Measurements from ENCODE around the gene KLHL10. TPM values are rescaled to one million over a fixed set of nuclear protein-coding genes. Genes with fewer than 3 reads are reported as not detected.

KLHL10 gene
- total RNA-seq, 2 donors from 2014 or later, result 0.15 TPM; not detected in 1

- no peaks in the 10 kb centered on the region for H3K9me3 ChIP-seq (ENCODE audit: control insufficient read depth, low read length)
- Mint-ChIP-seq H3K4me3 (peak within 1 kb of the TSS; percentile 79), H3K27ac (peak within 1 kb of the TSS; percentile 88), H3K4me1 (peaks cover 13% of the 10 kb centered on the region), H3K9me3 (no peaks in the 10 kb centered on the region), H3K36me3 (ENCODE audit: low read depth) (peaks cover 6% of the 10 kb centered on the region), H3K27me3 (ENCODE audit: insufficient read depth) (peaks cover 12% of the 10 kb centered on the region)
- peak; percentile 95 for DNase-seq
- H3K27me3 ChIP-seq (ENCODE audit: control insufficient read depth, insufficient read depth, low read length, poor library complexity, severe bottlenecking), result no peaks in the 10 kb centered on the region
- H3K4me3 ChIP-seq (ENCODE audit: low read length), result peak within 1 kb of the TSS; percentile 87
- H3K9ac ChIP-seq (ENCODE audit: extremely low read depth, low read length, poor library complexity, severe bottlenecking), result peak within 1 kb of the TSS; percentile 62
- H3K36me3 ChIP-seq (ENCODE audit: control insufficient read depth, insufficient read depth, low read length), result peaks cover 1% of the 10 kb centered on the region
- WGBS, 2 experiments (ENCODE audit: insufficient coverage in 1 of 2, insufficient read length in 1 of 2), result 0% methylated on average over 35 to 96 of the region's 96 CpGs
- TF ChIP-seq, protein P1, sequence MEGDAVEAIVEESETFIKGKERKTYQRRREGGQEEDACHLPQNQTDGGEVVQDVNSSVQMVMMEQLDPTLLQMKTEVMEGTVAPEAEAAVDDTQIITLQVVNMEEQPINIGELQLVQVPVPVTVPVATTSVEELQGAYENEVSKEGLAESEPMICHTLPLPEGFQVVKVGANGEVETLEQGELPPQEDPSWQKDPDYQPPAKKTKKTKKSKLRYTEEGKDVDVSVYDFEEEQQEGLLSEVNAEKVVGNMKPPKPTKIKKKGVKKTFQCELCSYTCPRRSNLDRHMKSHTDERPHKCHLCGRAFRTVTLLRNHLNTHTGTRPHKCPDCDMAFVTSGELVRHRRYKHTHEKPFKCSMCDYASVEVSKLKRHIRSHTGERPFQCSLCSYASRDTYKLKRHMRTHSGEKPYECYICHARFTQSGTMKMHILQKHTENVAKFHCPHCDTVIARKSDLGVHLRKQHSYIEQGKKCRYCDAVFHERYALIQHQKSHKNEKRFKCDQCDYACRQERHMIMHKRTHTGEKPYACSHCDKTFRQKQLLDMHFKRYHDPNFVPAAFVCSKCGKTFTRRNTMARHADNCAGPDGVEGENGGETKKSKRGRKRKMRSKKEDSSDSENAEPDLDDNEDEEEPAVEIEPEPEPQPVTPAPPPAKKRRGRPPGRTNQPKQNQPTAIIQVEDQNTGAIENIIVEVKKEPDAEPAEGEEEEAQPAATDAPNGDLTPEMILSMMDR (conservative IDR thresholded peaks at IDR 0.05), result peak; percentile 83
- H3K4me1 ChIP-seq (ENCODE audit: control insufficient read depth, insufficient read depth, low read length), result no peaks in the 10 kb centered on the region
- H3K27ac ChIP-seq (ENCODE audit: low read depth, low read length), result peak within 1 kb of the TSS; percentile 83
Measured at GRCh38 chr17:41811549-41812380, 25.9 kb upstream of the KLHL10 start, which contains the start of gene P3H4. Gene P3H4, minus strand, starts transcription at chr17:41811949. Its CDS starts 34 bp downstream, at chr17:41811915.

DNA sequence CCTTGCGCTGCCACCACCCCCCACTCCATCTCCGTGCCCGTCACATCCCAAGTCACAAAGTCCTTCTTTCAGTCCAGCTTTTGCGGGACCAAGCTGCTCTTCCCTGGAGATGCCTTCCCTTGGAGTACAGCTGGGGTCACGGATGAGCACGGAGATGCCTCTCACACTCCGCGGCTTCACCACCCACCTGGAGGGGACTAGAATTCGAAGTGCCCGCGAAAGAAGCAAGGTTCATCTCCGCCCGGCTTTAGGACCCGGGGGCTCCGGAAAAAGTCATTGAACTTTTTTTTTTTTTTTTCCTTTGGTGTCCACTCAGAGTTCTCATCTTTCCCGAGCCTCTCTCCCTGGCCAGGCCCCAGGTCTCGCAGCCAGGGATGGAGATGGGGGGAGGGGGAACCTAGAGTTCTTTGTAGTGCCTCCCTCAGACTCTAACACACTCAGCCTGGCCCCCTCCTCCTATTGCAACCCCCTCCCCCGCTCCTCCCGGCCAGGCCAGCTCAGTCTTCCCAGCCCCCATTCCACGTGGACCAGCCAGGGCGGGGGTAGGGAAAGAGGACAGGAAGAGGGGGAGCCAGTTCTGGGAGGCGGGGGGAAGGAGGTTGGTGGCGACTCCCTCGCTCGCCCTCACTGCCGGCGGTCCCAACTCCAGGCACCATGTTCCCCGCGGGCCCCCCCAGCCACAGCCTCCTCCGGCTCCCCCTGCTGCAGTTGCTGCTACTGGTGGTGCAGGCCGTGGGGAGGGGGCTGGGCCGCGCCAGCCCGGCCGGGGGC, 25.1 kb upstream of the KLHL10 start, which contains the start of gene FKBP10:
Gene FKBP10 (plus strand): TSS at position 624 of the 771 bp plus-strand sequence. CDS start 31 bp downstream, at position 655.
- TF ChIP-seq, protein P1 (conservative IDR thresholded peaks at IDR 0.05), result no peak
- Histone ChIP-seq H3K4me1 (ENCODE audit: control insufficient read depth, insufficient read depth, low read length) (no peaks in the 10 kb centered on the region), H3K27me3 (ENCODE audit: control insufficient read depth, insufficient read depth, low read length, poor library complexity, severe bottlenecking) (no peaks in the 10 kb centered on the region), H3K27ac (ENCODE audit: low read depth, low read length) (peak within 1 kb of the TSS; percentile 83), H3K4me3 (ENCODE audit: low read length) (peak within 1 kb of the TSS; percentile 87), H3K9me3 (ENCODE audit: control insufficient read depth, low read length) (no peaks in the 10 kb centered on the region), H3K36me3 (ENCODE audit: control insufficient read depth, insufficient read depth, low read length) (peaks cover 8% of the 10 kb centered on the region), H3K9ac (ENCODE audit: extremely low read depth, low read length, poor library complexity, severe bottlenecking) (peak within 1 kb of the TSS; percentile 62)
- WGBS, 2 experiments (ENCODE audit: insufficient coverage in 1 of 2, insufficient read length in 1 of 2), result 0% methylated on average over 11 to 32 of the region's 35 CpGs
- peaks cover 13% of the 10 kb centered on the region for H3K4me1 Mint-ChIP-seq
- H3K9me3 Mint-ChIP-seq, result no peaks in the 10 kb centered on the region
- H3K36me3 Mint-ChIP-seq (ENCODE audit: low read depth), result peaks cover 10% of the 10 kb centered on the region
- H3K27ac Mint-ChIP-seq, result peak within 1 kb of the TSS; percentile 88
- peaks cover 12% of the 10 kb centered on the region for H3K27me3 Mint-ChIP-seq (ENCODE audit: insufficient read depth)
- H3K4me3 Mint-ChIP-seq, result peak within 1 kb of the TSS; percentile 79
- DNase-seq, result peak; percentile 96

- Mint-ChIP-seq H3K27me3 (ENCODE audit: insufficient read depth) (peaks cover 12% of the 10 kb centered on the region), H3K4me3 (peak overlapping the region; percentile 79), H3K27ac (peak overlapping the region; percentile 41), H3K9me3 (no peaks in the 10 kb centered on the region), H3K36me3 (ENCODE audit: low read depth) (peaks cover 12% of the 10 kb centered on the region), H3K4me1 (peaks cover 13% of the 10 kb centered on the region)
- H3K9ac ChIP-seq (ENCODE audit: extremely low read depth, low read length, poor library complexity, severe bottlenecking), result peak overlapping the region; percentile 62
- H3K9me3 ChIP-seq (ENCODE audit: control insufficient read depth, low read length), result no peaks in the 10 kb centered on the region
- H3K27ac ChIP-seq (ENCODE audit: low read depth, low read length), result peak overlapping the region; percentile 83
- H3K4me3 ChIP-seq (ENCODE audit: low read length), result peak overlapping the region; percentile 87
- no peak for DNase-seq
- no peaks in the 10 kb centered on the region for H3K27me3 ChIP-seq (ENCODE audit: control insufficient read depth, insufficient read depth, low read length, poor library complexity, severe bottlenecking)
- WGBS, 2 experiments (ENCODE audit: insufficient coverage in 1 of 2, insufficient read length in 1 of 2), result 0 to 4% methylated on average over 8 to 12 of the region's 12 CpGs
- H3K4me1 ChIP-seq (ENCODE audit: control insufficient read depth, insufficient read depth, low read length), result no peaks in the 10 kb centered on the region
- TF ChIP-seq, protein P1 (conservative IDR thresholded peaks at IDR 0.05), result no peak
- peaks cover 14% of the 10 kb centered on the region for H3K36me3 ChIP-seq (ENCODE audit: control insufficient read depth, insufficient read depth, low read length)
Measured at GRCh38 chr17:41813152-41813680, 24.4 kb upstream of the KLHL10 start.

Measured in endodermal cell (in vitro differentiated cells).